Tibial artery (tissue), 4 donors: ENCODE results near the gene CDK6.

Experiments
- DNase-seq, 2 donors: peaks; one replicate each; pipeline ENCODE4 v3.0.0-alpha.2; 2019
- H3K27ac ChIP-seq, 2 donors: fragments of 200-600 bp; sonication (generic) in 1 of 2; 1 replicate in 1 of 2; 2 replicates in 1 of 2; pipeline ENCODE4 v1.5.1; 2018 to 2019; ENCODE audit warnings: mild to moderate bottlenecking in 1 of 2
- H3K27me3 ChIP-seq, 2 donors: fragments of 200-600 bp; sonication (generic) in 1 of 2; one replicate each; pipeline versions ENCODE4 v1.5.1 to v1.6.0; 2016 to 2019
- H3K36me3 ChIP-seq, 3 donors: fragments of 200-600 bp; sonication (generic) in 2 of 3; one replicate each; pipeline ENCODE4 v1.5.1; 2016 to 2019; ENCODE audit warnings: mild to moderate bottlenecking in 2 of 3
- H3K4me1 ChIP-seq, 4 donors: fragments of 200-600 bp; sonication (generic) in 2 of 4; 1 replicate in 3 of 4; 2 replicates in 1 of 4; pipeline ENCODE4 v1.5.1; 2016 to 2019
- H3K4me3 ChIP-seq, 2 donors: fragments of 200-600 bp; sonication (generic) in 1 of 2; 1 replicate in 1 of 2; 2 replicates in 1 of 2; pipeline ENCODE4 v1.5.1; 2018 to 2019; ENCODE audit warnings: mild to moderate bottlenecking in 2 of 2
- H3K9me3 ChIP-seq, 3 donors: fragments of 200-600 bp; sonication (generic) in 1 of 3; one replicate each; pipeline ENCODE4 v1.5.1; 2016 to 2019
- CTCF ChIP-seq, 2 experiments: fragments of 200-600 bp in 1 of 2; fragments of 450-650 bp in 1 of 2; IDR thresholded peaks; one replicate each; pipeline ENCODE4 v1.5.1; 2017 to 2019; ENCODE audit warnings: antibody characterized with exemption in 2 of 2, mild to moderate bottlenecking in 1 of 2, moderate library complexity in 1 of 2
- intact Hi-C: fragments of 100-400 bp; cut with DNase I; formaldehyde crosslinking; loops from one replicate; pipeline ENCODE4 v1.15.0; 2023; ENCODE audit warnings: low total_unique reads

The CDK6 gene

GRCh38 chr7:92669616-92670165 is 166.7 kb downstream of the CDK6 start:
- intact Hi-C loops: no loop called here
- DNase-seq: no peak

GRCh38 chr7:92668564-92668963 is 167.8 kb downstream of the CDK6 start:
- Histone ChIP-seq H3K9me3 (no peaks in the 10 kb centered on the region), H3K27ac (no peak overlapping the region), H3K4me3 (no peak overlapping the region), H3K36me3 (no peaks in the 10 kb centered on the region), H3K4me1 (peaks cover 0 to 19% (median 4%) of the 10 kb centered on the region in 4 donors), H3K27me3 (no peaks in the 10 kb centered on the region)
- DNase-seq: no peak
- intact Hi-C loops: no loop called here
- TF ChIP-seq CTCF (IDR thresholded peaks at IDR 0.05): no peak

More at GRCh38 chr7:92669616-92670165, 166.7 kb downstream of the CDK6 start:
- H3K9me3 ChIP-seq: no peaks in the 10 kb centered on the region
- H3K27me3 ChIP-seq: no peaks in the 10 kb centered on the region
- no peak for TF ChIP-seq CTCF (IDR thresholded peaks at IDR 0.05)
- H3K4me3 ChIP-seq: no peak overlapping the region
- H3K4me1 ChIP-seq: peaks cover 0 to 19% (median 4%) of the 10 kb centered on the region in 4 donors
- H3K36me3 ChIP-seq: no peaks in the 10 kb centered on the region
- H3K27ac ChIP-seq: no peak overlapping the region

- intact Hi-C loops: no loop called here
- Histone ChIP-seq H3K9me3 (no peaks in the 10 kb centered on the region), H3K36me3 (no peaks in the 10 kb centered on the region), H3K4me1 (peaks cover 0 to 19% (median 4%) of the 10 kb centered on the region in 4 donors), H3K27me3 (no peaks in the 10 kb centered on the region), H3K27ac (no peak overlapping the region), H3K4me3 (no peak overlapping the region)
- no peak for TF ChIP-seq CTCF (IDR thresholded peaks at IDR 0.05)
- DNase-seq: no peak
These were observed 168.4 kb downstream of the CDK6 start for GRCh38 chr7:92667816-92668535.

GRCh38 chr7:92665926-92666325 is 170.4 kb downstream of the CDK6 start:
- Histone ChIP-seq H3K4me3 (no peak overlapping the region), H3K9me3 (no peaks in the 10 kb centered on the region), H3K27me3 (no peaks in the 10 kb centered on the region), H3K36me3 (peaks cover 0 to 1% (median 0%) of the 10 kb centered on the region in 3 donors), H3K27ac (no peak overlapping the region), H3K4me1 (peaks cover 0 to 19% (median 4%) of the 10 kb centered on the region in 4 donors)
- intact Hi-C loops: no loop called here
- no peak for TF ChIP-seq CTCF (IDR thresholded peaks at IDR 0.05)
- DNase-seq: no peak

- Histone ChIP-seq H3K36me3 (peaks cover 0 to 11% (median 0%) of the 10 kb centered on the region in 3 donors), H3K27ac (no peak overlapping the region), H3K4me1 (no peaks in the 10 kb centered on the region), H3K4me3 (no peak overlapping the region), H3K27me3 (no peaks in the 10 kb centered on the region), H3K9me3 (no peaks in the 10 kb centered on the region)
- intact Hi-C loops: no loop called here
- TF ChIP-seq CTCF (IDR thresholded peaks at IDR 0.05): no peak
- DNase-seq: no peak
These were observed 174.7 kb downstream of the CDK6 start for GRCh38 chr7:92661651-92662050.
